Smooth muscle cell (in vitro differentiated cells): ENCODE data around the gene PCSK5. TPM values are rescaled to one million over a fixed set of nuclear protein-coding genes. Genes with fewer than 3 reads are reported as not detected.

Source experiments
- DNase-seq: peaks from one replicate; lab custom pipeline; 2025; ENCODE audit not compliant: unreplicated experiment; lab: John Stamatoyannopoulos, UW
- H2AFZ ChIP-seq: fragments of 200-600 bp; sonication (generic); 2 replicates; pipeline ENCODE4 v1.6.0; 2016; ENCODE audit warnings: antibody characterized with exemption, low read depth, mild to moderate bottlenecking
- H3F3A ChIP-seq: fragments of 200-600 bp; sonication (generic); 2 replicates; pipeline ENCODE4 v1.6.0; 2017; ENCODE audit warnings: antibody characterized with exemption, low read depth
- H3K27ac ChIP-seq: fragments of 200-600 bp; sonication (generic); 2 replicates; pipeline ENCODE4 v1.5.1; 2016; ENCODE audit warnings: low read depth, mild to moderate bottlenecking
- H3K27me3 ChIP-seq: fragments of 200-600 bp; sonication (generic); 2 replicates; pipeline ENCODE4 v1.6.1; 2016; ENCODE audit warnings: low read depth, mild to moderate bottlenecking
- H3K36me3 ChIP-seq: fragments of 200-600 bp; sonication (generic); 2 replicates; pipeline ENCODE4 v1.5.1; 2016; ENCODE audit warnings: low read depth
- H3K4me1 ChIP-seq: fragments of 200-600 bp; sonication (generic); 2 replicates; pipeline ENCODE4 v1.5.1; 2016; ENCODE audit warnings: low read depth
- H3K4me2 ChIP-seq: fragments of 200-600 bp; sonication (generic); 2 replicates; pipeline ENCODE4 v1.6.0; 2016; ENCODE audit warnings: mild to moderate bottlenecking
- H3K4me3 ChIP-seq: fragments of 200-600 bp; sonication (generic); 2 replicates; pipeline ENCODE4 v1.5.1; 2016; ENCODE audit warnings: mild to moderate bottlenecking
- H3K79me2 ChIP-seq: fragments of 200-600 bp; sonication (generic); 2 replicates; pipeline ENCODE4 v1.6.0; 2016; ENCODE audit warnings: low read depth, mild to moderate bottlenecking
- H3K9ac ChIP-seq: fragments of 200-600 bp; sonication (generic); 2 replicates; pipeline ENCODE4 v1.6.0; 2016; ENCODE audit warnings: low read depth
- H3K9me3 ChIP-seq: fragments of 200-600 bp; sonication (generic); replicated peaks from 2 replicates; pipeline ENCODE4 v1.5.1; 2016; ENCODE audit warnings: low read depth
- H4K20me1 ChIP-seq: fragments of 200-600 bp; sonication (generic); 2 replicates; pipeline ENCODE4 v1.6.0; 2016; ENCODE audit warnings: low read depth
- WGBS: methylation state at CpG from one replicate; pipeline ENCODE4 v1.1.7; 2016; ENCODE audit warnings: low lambda C conversion rate; 5-methylcytosine and 5-hydroxymethylcytosine counted together
- polyA plus RNA-seq: library from polyadenylated mRNA; unstranded; fragments of >200 nt; fragmentation: Nextera tagmentation; extraction: Ambion mirVana; gene quantifications from 2 replicates; pipeline ENCODE4 v1.2.1, GENCODE V29; 2016
- total RNA-seq: library from RNA; depleted of rRNA; stranded (reverse); fragments of >200 nt; gene quantifications from 2 replicates; pipeline ENCODE4 v1.2.3, GENCODE V29; 2014
- TF ChIP-seq, protein P1 (sequence below): fragments of 200-600 bp; sonication (generic); IDR thresholded peaks from 2 replicates; pipeline ENCODE4 v1.5.1; 2017; ENCODE audit warnings: borderline replicate concordance, mild to moderate bottlenecking, antibody characterized with exemption; ENCODE audit not compliant: insufficient read depth, poor library complexity, severe bottlenecking

Gene PCSK5
- total RNA-seq: 2.2 and 2.3 TPM in 2 replicates
- polyA plus RNA-seq: 2.8 and 3.4 TPM in 2 replicates

DNA sequence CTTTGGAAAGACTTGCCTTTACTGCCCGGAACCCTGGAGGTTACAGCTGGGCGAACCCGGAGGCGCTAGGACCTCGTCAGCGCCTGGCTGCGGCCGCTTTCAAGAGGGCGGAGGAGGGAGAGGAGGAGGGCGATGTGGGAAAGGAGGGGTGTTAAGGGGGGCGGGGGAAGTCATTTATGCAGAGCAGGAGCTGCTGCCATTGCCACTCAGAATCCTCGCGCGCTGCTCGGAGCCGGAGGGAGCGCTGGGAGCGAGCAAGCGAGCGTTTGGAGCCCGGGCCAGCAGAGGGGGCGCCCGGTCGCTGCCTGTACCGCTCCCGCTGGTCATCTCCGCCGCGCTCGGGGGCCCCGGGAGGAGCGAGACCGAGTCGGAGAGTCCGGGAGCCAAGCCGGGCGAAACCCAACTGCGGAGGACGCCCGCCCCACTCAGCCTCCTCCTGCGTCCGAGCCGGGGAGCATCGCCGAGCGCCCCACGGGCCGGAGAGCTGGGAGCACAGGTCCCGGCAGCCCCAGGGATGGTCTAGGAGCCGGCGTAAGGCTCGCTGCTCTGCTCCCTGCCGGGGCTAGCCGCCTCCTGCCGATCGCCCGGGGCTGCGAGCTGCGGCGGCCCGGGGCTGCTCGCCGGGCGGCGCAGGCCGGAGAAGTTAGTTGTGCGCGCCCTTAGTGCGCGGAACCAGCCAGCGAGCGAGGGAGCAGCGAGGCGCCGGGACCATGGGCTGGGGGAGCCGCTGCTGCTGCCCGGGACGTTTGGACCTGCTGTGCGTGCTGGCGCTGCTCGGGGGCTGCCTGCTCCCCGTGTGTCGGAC, at the start of gene PCSK5:
PCSK5 (plus strand) TSS at position 202 of the 805 bp plus-strand sequence; CDS start at position 711, 509 bp downstream.
- under 1% methylated on average over 72 of the region's 83 CpGs for WGBS
- Histone ChIP-seq H3K4me1 (peaks cover 15% of the 10 kb centered on the region), H3K9me3 (no peaks in the 10 kb centered on the region), H3K9ac (peak within 1 kb of the TSS; percentile 46), H3F3A (no peaks in the 10 kb centered on the region), H3K27ac (peak within 1 kb of the TSS; percentile 64), H4K20me1 (peaks cover 8% of the 10 kb centered on the region), H3K27me3 (peaks cover 38% of the 10 kb centered on the region), H2AFZ (peak within 1 kb of the TSS; percentile 99), H3K4me3 (peak within 1 kb of the TSS; percentile 81), H3K4me2 (peak within 1 kb of the TSS; percentile 98), H3K79me2 (no peaks in the 10 kb centered on the region), H3K36me3 (no peaks in the 10 kb centered on the region)
- TF ChIP-seq, protein P1, sequence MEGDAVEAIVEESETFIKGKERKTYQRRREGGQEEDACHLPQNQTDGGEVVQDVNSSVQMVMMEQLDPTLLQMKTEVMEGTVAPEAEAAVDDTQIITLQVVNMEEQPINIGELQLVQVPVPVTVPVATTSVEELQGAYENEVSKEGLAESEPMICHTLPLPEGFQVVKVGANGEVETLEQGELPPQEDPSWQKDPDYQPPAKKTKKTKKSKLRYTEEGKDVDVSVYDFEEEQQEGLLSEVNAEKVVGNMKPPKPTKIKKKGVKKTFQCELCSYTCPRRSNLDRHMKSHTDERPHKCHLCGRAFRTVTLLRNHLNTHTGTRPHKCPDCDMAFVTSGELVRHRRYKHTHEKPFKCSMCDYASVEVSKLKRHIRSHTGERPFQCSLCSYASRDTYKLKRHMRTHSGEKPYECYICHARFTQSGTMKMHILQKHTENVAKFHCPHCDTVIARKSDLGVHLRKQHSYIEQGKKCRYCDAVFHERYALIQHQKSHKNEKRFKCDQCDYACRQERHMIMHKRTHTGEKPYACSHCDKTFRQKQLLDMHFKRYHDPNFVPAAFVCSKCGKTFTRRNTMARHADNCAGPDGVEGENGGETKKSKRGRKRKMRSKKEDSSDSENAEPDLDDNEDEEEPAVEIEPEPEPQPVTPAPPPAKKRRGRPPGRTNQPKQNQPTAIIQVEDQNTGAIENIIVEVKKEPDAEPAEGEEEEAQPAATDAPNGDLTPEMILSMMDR: peak; percentile 10
- DNase-seq: peak; percentile 66

DNA sequence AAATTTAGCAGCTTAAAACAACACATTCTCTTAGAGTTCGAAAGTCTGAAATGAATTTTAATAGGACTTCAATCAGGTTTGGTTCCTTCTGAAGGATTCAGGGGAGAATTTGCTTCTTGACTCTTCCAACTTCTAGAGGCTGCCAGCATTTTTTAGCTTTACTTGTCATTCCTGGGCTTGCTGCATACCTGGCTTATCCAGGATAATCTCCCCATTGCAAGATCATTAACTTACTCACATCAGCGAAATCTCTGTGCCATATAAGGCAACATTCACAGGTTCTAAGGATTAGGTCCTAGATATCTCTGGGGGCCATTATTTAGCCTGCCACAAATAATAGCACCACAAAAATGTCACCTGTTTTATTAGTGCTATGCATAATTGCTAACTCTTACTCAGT, 46.2 kb upstream of the PCSK5 start:
- no peak overlapping the region for H2AFZ ChIP-seq
- no peak overlapping the region for H3K9ac ChIP-seq
- H3K79me2 ChIP-seq: no peaks in the 10 kb centered on the region
- H3K36me3 ChIP-seq: no peaks in the 10 kb centered on the region
- no peaks in the 10 kb centered on the region for H4K20me1 ChIP-seq
- H3K4me3 ChIP-seq: no peak overlapping the region
- no peaks in the 10 kb centered on the region for H3K27me3 ChIP-seq
- DNase-seq: no peak
- 66% methylated on average over 2 of the region's 2 CpGs for WGBS
- no peak overlapping the region for H3K4me2 ChIP-seq
- no peak overlapping the region for H3K27ac ChIP-seq
- H3K9me3 ChIP-seq: no peaks in the 10 kb centered on the region
- peaks cover 4% of the 10 kb centered on the region for H3K4me1 ChIP-seq
- no peaks in the 10 kb centered on the region for H3F3A ChIP-seq
- TF ChIP-seq, protein P1: no peak

GRCh38 chr9:75845806-75846205, 44.7 kb upstream of the PCSK5 start:
- no peak overlapping the region for H3K27ac ChIP-seq
- no peak overlapping the region for H3K4me3 ChIP-seq
- H3F3A ChIP-seq: no peaks in the 10 kb centered on the region
- DNase-seq: no peak
- no peaks in the 10 kb centered on the region for H3K36me3 ChIP-seq
- peaks cover 4% of the 10 kb centered on the region for H3K4me1 ChIP-seq
- no peaks in the 10 kb centered on the region for H3K27me3 ChIP-seq
- H3K4me2 ChIP-seq: no peak overlapping the region
- no peaks in the 10 kb centered on the region for H3K9me3 ChIP-seq
- TF ChIP-seq, protein P1: no peak
- no peaks in the 10 kb centered on the region for H3K79me2 ChIP-seq
- H4K20me1 ChIP-seq: no peaks in the 10 kb centered on the region
- H2AFZ ChIP-seq: no peak overlapping the region
- 90% methylated on average over 2 of the region's 2 CpGs for WGBS
- no peak overlapping the region for H3K9ac ChIP-seq

- no peak overlapping the region for H3K4me3 ChIP-seq
- no peak overlapping the region for H3K4me2 ChIP-seq
- no peaks in the 10 kb centered on the region for H3F3A ChIP-seq
- TF ChIP-seq, protein P1: no peak
- H3K4me1 ChIP-seq: no peaks in the 10 kb centered on the region
- no peak overlapping the region for H3K27ac ChIP-seq
- H3K36me3 ChIP-seq: no peaks in the 10 kb centered on the region
- no peak for DNase-seq
- 94% methylated on average over 1 of the region's 1 CpG for WGBS
- no peaks in the 10 kb centered on the region for H4K20me1 ChIP-seq
- no peaks in the 10 kb centered on the region for H3K9me3 ChIP-seq
- no peaks in the 10 kb centered on the region for H3K27me3 ChIP-seq
- H3K79me2 ChIP-seq: no peaks in the 10 kb centered on the region
- H3K9ac ChIP-seq: no peak overlapping the region
- H2AFZ ChIP-seq: no peak overlapping the region
Observed at GRCh38 chr9:75847085-75847484, 43.4 kb upstream of the PCSK5 start.
